Lower leg skin (tissue), 4 donors: Measurements from ENCODE around the gene RAX. TPM values are rescaled to one million over a fixed set of nuclear protein-coding genes. Genes with fewer than 3 reads are reported as not detected.

Experiments used
- DNase-seq, 2 donors: peaks; one replicate each; pipeline ENCODE4 v3.0.0-alpha.2; 2019; ENCODE audit warnings: low spot score in 2 of 2
- H3K4me3 ChIP-seq: fragments of 200-600 bp; sonication (generic); 2 replicates; pipeline ENCODE4 v1.5.1; 2017; ENCODE audit warnings: mild to moderate bottlenecking, low read depth; ENCODE audit not compliant: poor library complexity, severe bottlenecking
- CTCF ChIP-seq, 3 donors: fragments of 450-650 bp; IDR thresholded peaks; one replicate each; pipeline ENCODE4 v1.5.1; 2016; ENCODE audit warnings: antibody characterized with exemption in 3 of 3, mild to moderate bottlenecking in 3 of 3, moderate library complexity in 2 of 3
- POLR2A ChIP-seq, 2 donors: fragments of 450-650 bp; IDR thresholded peaks; one replicate each; pipeline ENCODE4 v1.6.1; 2016 to 2017; ENCODE audit warnings: antibody characterized with exemption in 2 of 2, mild to moderate bottlenecking in 1 of 2, moderate library complexity in 1 of 2
- WGBS, 2 donors: methylation state at CpG; one replicate each; pipeline ENCODE4 v1.1.5; 2018; 5-methylcytosine and 5-hydroxymethylcytosine counted together
- intact Hi-C: fragments of 100-400 bp; cut with DNase I; formaldehyde crosslinking; loops from one replicate; pipeline ENCODE4 v1.15.0; 2023; ENCODE audit warnings: low total_unique reads
- total RNA-seq, 4 donors: library from RNA; depleted of rRNA; stranded (reverse); fragments of >200 nt; gene quantifications; one replicate each; pipeline ENCODE4 v1.1.0, GENCODE V29; 2016

RAX gene
- total RNA-seq, 4 donors from 2014 or later = 0.07 to 0.38 TPM; not detected in 2

GRCh38 chr18:59268127-59268720, 5.0 kb downstream of the RAX start:
- WGBS, 2 donors = 23 to 32% methylated on average over 28 of the region's 28 CpGs
- DNase-seq = no peak
- intact Hi-C loops = no loop called here
- no peak overlapping the region for H3K4me3 ChIP-seq
- TF ChIP-seq CTCF (IDR thresholded peaks at IDR 0.05) (no peak), POLR2A (IDR thresholded peaks at IDR 0.05) (no peak)

- intact Hi-C loops = no loop called here
- no peak for DNase-seq
- TF ChIP-seq CTCF (IDR thresholded peaks at IDR 0.05) = no peak
- no peak for TF ChIP-seq POLR2A (IDR thresholded peaks at IDR 0.05)
- no peak overlapping the region for H3K4me3 ChIP-seq
- WGBS, 2 donors = 2% methylated on average over 39 to 40 of the region's 41 CpGs
Observed at GRCh38 chr18:59267503-59268126, 5.6 kb downstream of the RAX start.

- no peak overlapping the region for H3K4me3 ChIP-seq
- intact Hi-C loops = no loop called here
- WGBS, 2 donors = 12 to 16% methylated on average over 10 of the region's 10 CpGs
- no peak for DNase-seq
- TF ChIP-seq CTCF (IDR thresholded peaks at IDR 0.05) (no peak), POLR2A (IDR thresholded peaks at IDR 0.05) (no peak)
Observed at GRCh38 chr18:59266886-59267502, 6.3 kb downstream of the RAX start.

- TF ChIP-seq CTCF (IDR thresholded peaks at IDR 0.05) (no peak), POLR2A (IDR thresholded peaks at IDR 0.05) (no peak)
- no peak for DNase-seq
- no peak overlapping the region for H3K4me3 ChIP-seq
- intact Hi-C loops = no loop called here
- 19 to 24% methylated on average over 1 of the region's 1 CpG for WGBS, 2 donors
Observed at GRCh38 chr18:59266459-59266858, 6.8 kb downstream of the RAX start.

- intact Hi-C loops = no loop called here
- WGBS, 2 donors = 19 to 25% methylated on average over 12 of the region's 12 CpGs
- no peak overlapping the region for H3K4me3 ChIP-seq
- no peak for TF ChIP-seq POLR2A (IDR thresholded peaks at IDR 0.05)
- no peak for TF ChIP-seq CTCF (IDR thresholded peaks at IDR 0.05)
- DNase-seq = no peak
Observed at GRCh38 chr18:59265974-59266369, 7.3 kb downstream of the RAX start.
